HCEC 1CT (cell line): ENCODE data around the gene HSP90AB1.
A peak's percentile ranks its signal among the peaks of the same experiment; 100 is the strongest.

Experiments
- DNase-seq: peaks from one replicate; pipeline ENCODE4 v3.0.0-alpha.2; 2017

HSP90AB1 gene

GRCh38 chr6:44246663-44247337, at the start of gene HSP90AB1:
HSP90AB1 (plus strand) TSS chr6:44247101; CDS start chr6:44248630, 1,529 bp downstream.
- peak; percentile 99 for DNase-seq

- DNase-seq = no peak
These were observed 48.2 kb upstream of the HSP90AB1 start for GRCh38 chr6:44198684-44199083.

- no peak for DNase-seq
These were observed 47.0 kb upstream of the HSP90AB1 start for GRCh38 chr6:44199883-44200282.

GRCh38 chr6:44201200-44201599, 45.7 kb upstream of the HSP90AB1 start:
- no peak for DNase-seq

- DNase-seq = no peak
These were observed 45.1 kb upstream of the HSP90AB1 start for GRCh38 chr6:44201638-44202303.

- DNase-seq = no peak
These were observed 44.4 kb upstream of the HSP90AB1 start for GRCh38 chr6:44202332-44202971.

GRCh38 chr6:44202972-44203750, 43.7 kb upstream of the HSP90AB1 start:
- DNase-seq = no peak

- DNase-seq = no peak
These were observed 42.9 kb upstream of the HSP90AB1 start for GRCh38 chr6:44203955-44204354.

GRCh38 chr6:44207966-44208365, 38.9 kb upstream of the HSP90AB1 start:
- no peak for DNase-seq

GRCh38 chr6:44211284-44211683, 35.6 kb upstream of the HSP90AB1 start:
- no peak for DNase-seq

- DNase-seq = no peak
These were observed 32.6 kb upstream of the HSP90AB1 start for GRCh38 chr6:44214307-44214706.

- DNase-seq = no peak
These were observed 30.1 kb upstream of the HSP90AB1 start, which contains the start of gene MYMX for GRCh38 chr6:44216677-44217331. MYMX (plus strand) TSS chr6:44216926; CDS start chr6:44217472, 546 bp downstream.

- DNase-seq = no peak
These were observed 29.4 kb upstream of the HSP90AB1 start for GRCh38 chr6:44217332-44218143.

- DNase-seq = peak; percentile 54
These were observed 27.7 kb upstream of the HSP90AB1 start for GRCh38 chr6:44219053-44219814.

- no peak for DNase-seq
These were observed 26.8 kb upstream of the HSP90AB1 start for GRCh38 chr6:44219815-44220784.

GRCh38 chr6:44220913-44221290, 26.0 kb upstream of the HSP90AB1 start:
- no peak for DNase-seq

- peak; percentile 75 for DNase-seq
These were observed 25.5 kb upstream of the HSP90AB1 start for GRCh38 chr6:44221291-44221960.

GRCh38 chr6:44221961-44222335, 25.0 kb upstream of the HSP90AB1 start:
- DNase-seq = no peak
